Stimulated activated CD8-positive, alpha-beta memory T cell treated with anti-CD3 and anti-CD28 coated beads, Interleukin-15, amount 100 ng/mL, for 1 hour (primary cell): ENCODE results near the gene ZNF611.
"Not testable (repeated sequence)": the region's sequence is repeated elsewhere in the genome, so short reads cannot be mapped to it uniquely, and the experiment has no call there.

ENCODE experiments used
- DNase-seq: peaks from one replicate; pipeline ENCODE4 v3.0.0-alpha.2; 2020; ENCODE audit warnings: low read depth

ZNF611 gene

GRCh38 chr19:52681216-52681615, 53.6 kb downstream of the ZNF611 start:
- not testable (repeated sequence) for DNase-seq

- DNase-seq = no peak
These were observed 55.2 kb downstream of the ZNF611 start for GRCh38 chr19:52679598-52679997.

GRCh38 chr19:52675239-52675638, 59.6 kb downstream of the ZNF611 start:
- not testable (repeated sequence) for DNase-seq

GRCh38 chr19:52673014-52673413, 61.8 kb downstream of the ZNF611 start:
- DNase-seq = no peak

GRCh38 chr19:52670046-52670445, 64.8 kb downstream of the ZNF611 start:
- no peak for DNase-seq

GRCh38 chr19:52669586-52669985, 65.3 kb downstream of the ZNF611 start:
- no peak for DNase-seq

- no peak for DNase-seq
These were observed 66.9 kb downstream of the ZNF611 start for GRCh38 chr19:52667972-52668371.

- DNase-seq = no peak
These were observed 68.3 kb downstream of the ZNF611 start for GRCh38 chr19:52666506-52666905.

- no peak for DNase-seq
These were observed 69.3 kb downstream of the ZNF611 start for GRCh38 chr19:52665529-52665928.

- no peak for DNase-seq
These were observed 69.8 kb downstream of the ZNF611 start for GRCh38 chr19:52665027-52665426.

- no peak for DNase-seq
These were observed 70.4 kb downstream of the ZNF611 start for GRCh38 chr19:52664461-52664860.

- no peak for DNase-seq
These were observed 72.2 kb downstream of the ZNF611 start for GRCh38 chr19:52662631-52663030.

- DNase-seq = no peak
These were observed 73.9 kb downstream of the ZNF611 start for GRCh38 chr19:52660981-52661380.

GRCh38 chr19:52659013-52659412, 75.8 kb downstream of the ZNF611 start:
- no peak for DNase-seq

GRCh38 chr19:52658595-52658994, 76.2 kb downstream of the ZNF611 start:
- DNase-seq = no peak

GRCh38 chr19:52653161-52653560, 81.7 kb downstream of the ZNF611 start:
- DNase-seq = no peak
